ENCODE data around the gene ACKR2. TPM values are rescaled to one million over a fixed set of nuclear protein-coding genes. Genes with fewer than 3 reads are reported as not detected.

The ACKR2 gene
- total and polyA plus RNA-seq, 2 of the 13 experiments (the other 11 are each of a cell fraction or from before 2014, with no cell fraction given), result 1.1 to 1.9 TPM

DNA sequence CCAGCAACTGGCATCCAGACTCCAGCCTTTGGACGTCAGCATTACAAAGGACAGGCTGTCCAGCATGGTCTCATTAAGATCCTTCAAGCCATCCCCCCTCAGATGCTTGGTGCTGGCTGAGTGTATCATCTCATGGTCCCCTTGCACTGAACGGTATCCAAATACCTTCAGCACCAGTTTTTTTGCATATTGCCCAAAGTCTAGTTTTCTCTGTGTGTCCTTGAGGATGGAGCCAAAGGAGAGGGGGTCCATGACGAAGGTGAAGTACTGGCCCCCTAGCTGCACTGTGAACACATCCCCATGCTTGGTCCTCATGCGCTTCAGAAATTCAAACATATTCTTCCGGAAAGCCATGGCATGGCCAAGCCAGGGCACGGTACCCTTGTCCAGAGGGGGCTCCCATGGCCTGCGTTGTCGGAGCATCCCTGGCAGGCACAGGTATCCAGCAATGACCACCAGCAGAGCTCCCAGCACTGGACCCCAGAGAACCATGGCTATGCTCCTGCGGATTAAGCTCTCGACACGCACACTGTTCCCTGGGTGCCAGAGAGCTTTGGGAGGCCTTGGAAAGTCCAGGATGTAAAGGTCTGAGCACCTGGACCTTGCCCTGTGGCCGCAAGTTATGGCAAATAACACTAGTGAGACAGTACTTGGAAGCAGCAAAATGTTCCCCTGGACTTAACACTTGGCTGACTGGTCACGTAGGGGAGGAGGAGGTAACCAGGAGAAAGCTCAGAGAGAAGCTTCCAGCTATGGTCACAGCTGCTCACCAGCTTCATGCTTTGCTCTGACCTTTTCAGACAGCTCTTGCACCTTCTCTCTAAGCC is 66.3 kb downstream of the ACKR2 start, which contains the start of gene CYP8B1 (continued):
- no peak for TF ChIP-seq HDAC6 (IDR thresholded peaks at IDR 0.05; ENCODE audit: low read depth, low read length)
- no peak for TF ChIP-seq CBFB (CRISPR knock-in tag; IDR thresholded peaks at IDR 0.05)
- TF ChIP-seq ZNF121 (CRISPR knock-in tag; IDR thresholded peaks at IDR 0.05), result no peak
- TF ChIP-seq, protein P1, sequence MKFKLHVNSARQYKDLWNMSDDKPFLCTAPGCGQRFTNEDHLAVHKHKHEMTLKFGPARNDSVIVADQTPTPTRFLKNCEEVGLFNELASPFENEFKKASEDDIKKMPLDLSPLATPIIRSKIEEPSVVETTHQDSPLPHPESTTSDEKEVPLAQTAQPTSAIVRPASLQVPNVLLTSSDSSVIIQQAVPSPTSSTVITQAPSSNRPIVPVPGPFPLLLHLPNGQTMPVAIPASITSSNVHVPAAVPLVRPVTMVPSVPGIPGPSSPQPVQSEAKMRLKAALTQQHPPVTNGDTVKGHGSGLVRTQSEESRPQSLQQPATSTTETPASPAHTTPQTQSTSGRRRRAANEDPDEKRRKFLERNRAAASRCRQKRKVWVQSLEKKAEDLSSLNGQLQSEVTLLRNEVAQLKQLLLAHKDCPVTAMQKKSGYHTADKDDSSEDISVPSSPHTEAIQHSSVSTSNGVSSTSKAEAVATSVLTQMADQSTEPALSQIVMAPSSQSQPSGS (CRISPR knock-in tag; IDR thresholded peaks at IDR 0.05), result peak; percentile 73; the same call in 1 of the 2 replicates
- TF ChIP-seq THAP8 (CRISPR knock-in tag; IDR thresholded peaks at IDR 0.05; ENCODE audit: borderline replicate concordance), result no peak
- peak in 1 of 2 experiments; percentile 70; a peak in 2 of 4 replicates for TF ChIP-seq EP300 (IDR thresholded peaks at IDR 0.05; ENCODE audit: low read depth in 2 of 2, low read length in 2 of 2)
- TF ChIP-seq EP300 (CRISPR knock-in tag; IDR thresholded peaks at IDR 0.05; ENCODE audit: borderline replicate concordance), result peak; percentile 68; the same call in 1 of the 2 replicates
- no peak for TF ChIP-seq EZH2 (conservative IDR thresholded peaks at IDR 0.05; ENCODE audit: low read depth, low read length)
- peak; percentile 31 for TF ChIP-seq STAG1 (CRISPR knock-in tag; IDR thresholded peaks at IDR 0.05)
- peak; percentile 88 for TF ChIP-seq ERF (CRISPR knock-in tag; IDR thresholded peaks at IDR 0.05)
- TF ChIP-seq, protein P2, sequence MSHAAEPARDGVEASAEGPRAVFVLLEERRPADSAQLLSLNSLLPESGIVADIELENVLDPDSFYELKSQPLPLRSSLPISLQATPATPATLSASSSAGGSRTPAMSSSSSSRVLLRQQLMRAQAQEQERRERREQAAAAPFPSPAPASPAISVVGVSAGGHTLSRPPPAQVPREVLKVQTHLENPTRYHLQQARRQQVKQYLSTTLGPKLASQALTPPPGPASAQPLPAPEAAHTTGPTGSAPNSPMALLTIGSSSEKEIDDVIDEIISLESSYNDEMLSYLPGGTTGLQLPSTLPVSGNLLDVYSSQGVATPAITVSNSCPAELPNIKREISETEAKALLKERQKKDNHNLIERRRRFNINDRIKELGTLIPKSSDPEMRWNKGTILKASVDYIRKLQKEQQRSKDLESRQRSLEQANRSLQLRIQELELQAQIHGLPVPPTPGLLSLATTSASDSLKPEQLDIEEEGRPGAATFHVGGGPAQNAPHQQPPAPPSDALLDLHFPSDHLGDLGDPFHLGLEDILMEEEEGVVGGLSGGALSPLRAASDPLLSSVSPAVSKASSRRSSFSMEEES (CRISPR knock-in tag; IDR thresholded peaks at IDR 0.05), result peak; percentile 57; the same call in 1 of the 2 replicates
- TF ChIP-seq, protein P3, sequence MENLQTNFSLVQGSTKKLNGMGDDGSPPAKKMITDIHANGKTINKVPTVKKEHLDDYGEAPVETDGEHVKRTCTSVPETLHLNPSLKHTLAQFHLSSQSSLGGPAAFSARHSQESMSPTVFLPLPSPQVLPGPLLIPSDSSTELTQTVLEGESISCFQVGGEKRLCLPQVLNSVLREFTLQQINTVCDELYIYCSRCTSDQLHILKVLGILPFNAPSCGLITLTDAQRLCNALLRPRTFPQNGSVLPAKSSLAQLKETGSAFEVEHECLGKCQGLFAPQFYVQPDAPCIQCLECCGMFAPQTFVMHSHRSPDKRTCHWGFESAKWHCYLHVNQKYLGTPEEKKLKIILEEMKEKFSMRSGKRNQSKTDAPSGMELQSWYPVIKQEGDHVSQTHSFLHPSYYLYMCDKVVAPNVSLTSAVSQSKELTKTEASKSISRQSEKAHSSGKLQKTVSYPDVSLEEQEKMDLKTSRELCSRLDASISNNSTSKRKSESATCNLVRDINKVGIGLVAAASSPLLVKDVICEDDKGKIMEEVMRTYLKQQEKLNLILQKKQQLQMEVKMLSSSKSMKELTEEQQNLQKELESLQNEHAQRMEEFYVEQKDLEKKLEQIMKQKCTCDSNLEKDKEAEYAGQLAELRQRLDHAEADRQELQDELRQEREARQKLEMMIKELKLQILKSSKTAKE (CRISPR knock-in tag; IDR thresholded peaks at IDR 0.05; ENCODE audit: borderline replicate concordance), result no peak; the same call in 1 of the 2 replicates
- TF ChIP-seq REL (CRISPR knock-in tag; conservative IDR thresholded peaks at IDR 0.05), result 0 out of 2 replicates have a peak, but pooled peaks have one; percentile 16
- TF ChIP-seq SMAD9 (CRISPR knock-in tag; IDR thresholded peaks at IDR 0.05), result 0 out of 2 replicates have a peak, but pooled peaks have one; percentile 30
- 0 out of 2 replicates have a peak, but pooled peaks have one; percentile 85 for TF ChIP-seq FOXO4 (CRISPR knock-in tag; conservative IDR thresholded peaks at IDR 0.05)
- no peak for TF ChIP-seq KAT2B (IDR thresholded peaks at IDR 0.05; ENCODE audit: borderline replicate concordance, low read depth, low read length)
- TF ChIP-seq RAD21 (CRISPR knock-in tag; IDR thresholded peaks at IDR 0.05), result 0 out of 2 replicates have a peak, but pooled peaks have one; percentile 11
- TF ChIP-seq ATF4 (CRISPR knock-in tag; IDR thresholded peaks at IDR 0.05), result no peak
